SU-DHL-6 (cell line): ENCODE measurements around the gene CLDN10.

Experiments
- H2AFZ ChIP-seq: fragments of 200-600 bp; sonication (generic); 2 replicates; pipeline ENCODE4 v1.6.1; 2014; ENCODE audit warnings: low read depth, mild to moderate bottlenecking, moderate library complexity, mixed read lengths, antibody characterized with exemption, low read length; ENCODE audit not compliant: severe bottlenecking
- H3F3A ChIP-seq: fragments of 200-600 bp; shearing (Covaris generic); 2 replicates; pipeline ENCODE4 v1.6.0; 2016; ENCODE audit warnings: antibody characterized with exemption, mild to moderate bottlenecking; ENCODE audit not compliant: insufficient read depth
- H3K27ac ChIP-seq: fragments of 200-600 bp; sonication (generic); 2 replicates; pipeline ENCODE4 v1.5.1; 2016; ENCODE audit warnings: low read depth, mild to moderate bottlenecking, low read length, moderate library complexity, mixed read lengths
- H3K27me3 ChIP-seq: fragments of 200-600 bp; sonication (generic), shearing (Covaris generic); 2 replicates; pipeline ENCODE4 v1.6.0; 2014; ENCODE audit warnings: mild to moderate bottlenecking, low read length
- H3K36me3 ChIP-seq: fragments of 200-600 bp; sonication (generic); 2 replicates; pipeline ENCODE4 v1.6.1; 2014; ENCODE audit warnings: mild to moderate bottlenecking, low read length, mixed read lengths
- H3K4me2 ChIP-seq: fragments of 300-600, 200-600 bp; shearing (Covaris generic), sonication (generic); 2 replicates; pipeline ENCODE4 v1.6.0; 2014; ENCODE audit warnings: low read length, low read depth, mild to moderate bottlenecking; ENCODE audit not compliant: poor library complexity, severe bottlenecking
- H3K4me3 ChIP-seq: fragments of 200-600 bp; sonication (generic); 2 replicates; pipeline ENCODE4 v1.5.1; 2014; ENCODE audit warnings: antibody characterized with exemption, low read length, mild to moderate bottlenecking, mixed read lengths; ENCODE audit not compliant: insufficient read depth, poor library complexity, severe bottlenecking
- H3K79me2 ChIP-seq: fragments of 200-600 bp; sonication (generic); 2 replicates; pipeline ENCODE4 v1.6.1; 2014; ENCODE audit warnings: mild to moderate bottlenecking, low read length, moderate library complexity; ENCODE audit not compliant: insufficient read depth
- H3K9ac ChIP-seq: fragments of 200-600 bp; sonication (generic); 2 replicates; pipeline ENCODE4 v1.7.0; 2014; ENCODE audit warnings: mild to moderate bottlenecking, low read length
- H3K9me2 ChIP-seq: fragments of 200-600 bp; sonication (generic); replicated peaks from 2 replicates; pipeline ENCODE4 v1.6.1; 2014; ENCODE audit warnings: low read length; ENCODE audit not compliant: insufficient read depth
- H3K9me3 ChIP-seq: fragments of 200-600 bp; sonication (generic); 2 replicates; pipeline ENCODE4 v1.6.1; 2014; ENCODE audit warnings: low read length, mixed read lengths; ENCODE audit not compliant: insufficient read depth
- H4K20me1 ChIP-seq: fragments of 200-600 bp; sonication (generic); 2 replicates; pipeline ENCODE4 v1.6.1; 2014; ENCODE audit warnings: low read depth, mild to moderate bottlenecking, antibody characterized with exemption, low read length, moderate library complexity, mixed read lengths
- CTCF ChIP-seq: fragments of 200-600 bp; sonication (generic); IDR thresholded peaks from one replicate; pipeline ENCODE4 v1.5.1; 2017; ENCODE audit warnings: antibody characterized with exemption, mild to moderate bottlenecking, low read length, moderate library complexity; ENCODE audit not compliant: insufficient read depth, poor library complexity, severe bottlenecking
- EZH2phosphoT487 ChIP-seq: fragments of 200-600 bp; sonication (generic), shearing (Covaris generic); conservative IDR thresholded peaks from 2 replicates; pipeline ENCODE4 v1.6.1; 2018; ENCODE audit warnings: mild to moderate bottlenecking, antibody characterized with exemption, low read length, moderate library complexity, mixed read lengths

Gene CLDN10

GRCh38 chr13:95607366-95607765 is 54.8 kb downstream of the CLDN10 start:
- H3K27me3 ChIP-seq, result no peaks in the 10 kb centered on the region
- H3K4me3 ChIP-seq, result no peak overlapping the region
- no peaks in the 10 kb centered on the region for H3K36me3 ChIP-seq
- H3F3A ChIP-seq, result no peaks in the 10 kb centered on the region
- H3K9me2 ChIP-seq, result no peaks in the 10 kb centered on the region
- H3K4me2 ChIP-seq, result no peak overlapping the region
- no peak overlapping the region for H3K9ac ChIP-seq
- no peak for TF ChIP-seq EZH2phosphoT487
- no peak for TF ChIP-seq CTCF
- no peaks in the 10 kb centered on the region for H3K9me3 ChIP-seq
- H4K20me1 ChIP-seq, result no peaks in the 10 kb centered on the region
- no peaks in the 10 kb centered on the region for H3K79me2 ChIP-seq
- H2AFZ ChIP-seq, result no peak overlapping the region
- no peak overlapping the region for H3K27ac ChIP-seq

- Histone ChIP-seq H3K36me3 (no peaks in the 10 kb centered on the region), H3K4me2 (no peak overlapping the region), H4K20me1 (no peaks in the 10 kb centered on the region), H3F3A (no peaks in the 10 kb centered on the region), H3K4me3 (no peak overlapping the region), H3K79me2 (no peaks in the 10 kb centered on the region), H2AFZ (no peak overlapping the region), H3K27me3 (no peaks in the 10 kb centered on the region), H3K9me3 (no peaks in the 10 kb centered on the region), H3K9ac (no peak overlapping the region), H3K9me2 (no peaks in the 10 kb centered on the region), H3K27ac (no peak overlapping the region)
- no peak for TF ChIP-seq EZH2phosphoT487
- TF ChIP-seq CTCF, result no peak
These were observed 56.3 kb downstream of the CLDN10 start for GRCh38 chr13:95608640-95609323.

- no peaks in the 10 kb centered on the region for H3K9me2 ChIP-seq
- H3K36me3 ChIP-seq, result no peaks in the 10 kb centered on the region
- H3K27ac ChIP-seq, result no peak overlapping the region
- no peak overlapping the region for H2AFZ ChIP-seq
- no peaks in the 10 kb centered on the region for H4K20me1 ChIP-seq
- H3F3A ChIP-seq, result no peaks in the 10 kb centered on the region
- H3K4me3 ChIP-seq, result no peak overlapping the region
- H3K27me3 ChIP-seq, result no peaks in the 10 kb centered on the region
- no peak overlapping the region for H3K9ac ChIP-seq
- no peaks in the 10 kb centered on the region for H3K9me3 ChIP-seq
- H3K79me2 ChIP-seq, result no peaks in the 10 kb centered on the region
- TF ChIP-seq EZH2phosphoT487, result no peak
- no peak for TF ChIP-seq CTCF
- H3K4me2 ChIP-seq, result no peak overlapping the region
These were observed 62.2 kb downstream of the CLDN10 start for GRCh38 chr13:95614641-95615245.
